Measurements from ENCODE around the gene PSMD9.
"Not testable (repeated sequence)": the region's sequence is repeated elsewhere in the genome, so short reads cannot be mapped to it uniquely, and the experiment has no call there.

Gene PSMD9, protein sequence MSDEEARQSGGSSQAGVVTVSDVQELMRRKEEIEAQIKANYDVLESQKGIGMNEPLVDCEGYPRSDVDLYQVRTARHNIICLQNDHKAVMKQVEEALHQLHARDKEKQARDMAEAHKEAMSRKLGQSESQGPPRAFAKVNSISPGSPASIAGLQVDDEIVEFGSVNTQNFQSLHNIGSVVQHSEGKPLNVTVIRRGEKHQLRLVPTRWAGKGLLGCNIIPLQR

GRCh38 chr12:121888478-121889273 is at the start of gene PSMD9:
PSMD9 (plus strand) TSS chr12:121888790; CDS start chr12:121888857, 67 bp downstream.
- DNase-seq = peak; percentile 90

GRCh38 chr12:121839106-121839992 is 49.2 kb upstream of the PSMD9 start:
- peak; percentile 91 for DNase-seq

DNA sequence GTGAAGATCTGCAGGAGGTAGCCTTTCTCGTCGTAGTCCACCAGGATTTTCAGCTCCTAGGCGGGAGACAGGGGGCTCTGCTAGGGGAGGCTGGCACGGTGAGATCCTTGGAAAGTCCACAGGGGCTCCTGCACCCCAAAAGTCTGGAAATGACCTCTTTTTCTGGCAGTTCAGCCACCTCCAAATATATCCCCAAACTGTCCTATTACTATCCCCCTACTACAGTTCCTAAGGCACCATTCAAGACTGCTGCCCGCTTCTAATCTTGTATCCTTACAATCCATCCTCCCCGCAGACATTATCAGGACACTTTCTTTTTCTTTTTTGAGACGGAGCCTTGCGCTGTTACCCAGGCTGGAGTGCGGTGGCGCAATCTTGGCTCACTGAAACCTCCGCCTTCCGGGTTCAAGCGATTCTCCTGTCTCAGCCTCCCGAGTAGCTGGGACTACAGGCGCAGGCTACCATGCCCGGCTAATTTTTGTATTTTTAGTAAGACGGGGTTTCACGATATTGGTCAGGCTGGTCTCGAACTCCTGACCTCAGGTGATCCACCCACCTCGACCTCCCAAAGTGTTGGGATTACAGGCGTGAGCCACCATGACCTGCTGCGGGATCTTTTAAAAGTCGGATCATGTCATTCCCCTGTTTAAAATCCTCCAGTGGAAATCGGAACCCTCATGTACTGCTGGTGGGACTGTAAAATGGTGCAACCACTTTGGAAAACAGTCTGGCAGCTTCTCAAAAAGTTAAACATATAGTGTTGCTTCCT is 48.4 kb upstream of the PSMD9 start:
- DNase-seq = no peak

DNA sequence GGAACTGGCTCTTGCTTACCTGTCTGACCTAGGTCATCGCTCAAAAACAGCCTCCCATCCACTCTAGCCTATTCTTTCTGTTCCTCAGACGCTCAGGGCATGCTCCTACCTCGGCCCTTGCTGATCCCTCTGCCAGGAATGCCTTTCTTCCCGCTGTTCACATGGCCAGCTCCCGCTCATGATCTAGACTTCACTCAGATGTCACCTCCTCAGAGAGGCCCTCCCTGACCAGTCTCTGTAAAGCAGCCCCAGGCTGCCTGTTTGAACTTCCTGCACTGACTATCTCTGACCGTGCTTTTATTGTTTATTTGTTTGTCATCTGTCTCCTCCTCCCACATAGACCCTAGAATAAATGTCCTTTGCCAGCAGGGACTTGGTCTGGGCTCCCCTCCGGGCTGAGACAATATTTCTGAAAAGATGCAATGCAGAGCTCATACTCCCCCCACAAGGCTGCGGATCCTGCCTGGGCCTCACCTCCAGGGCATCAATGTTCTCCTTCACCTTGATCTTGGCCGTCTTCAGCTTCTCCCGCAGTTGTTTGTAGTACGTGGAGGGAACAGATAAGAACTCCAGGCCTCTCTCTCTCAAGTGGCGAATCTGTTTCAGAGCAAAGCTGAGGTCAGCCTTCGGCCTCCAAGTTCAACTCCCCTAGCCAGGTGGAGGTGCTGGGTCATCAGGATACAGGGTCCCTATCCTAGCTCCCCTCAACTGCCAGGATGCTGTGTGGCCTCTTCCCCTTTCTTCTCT is 45.2 kb upstream of the PSMD9 start:
- DNase-seq = no peak

DNA sequence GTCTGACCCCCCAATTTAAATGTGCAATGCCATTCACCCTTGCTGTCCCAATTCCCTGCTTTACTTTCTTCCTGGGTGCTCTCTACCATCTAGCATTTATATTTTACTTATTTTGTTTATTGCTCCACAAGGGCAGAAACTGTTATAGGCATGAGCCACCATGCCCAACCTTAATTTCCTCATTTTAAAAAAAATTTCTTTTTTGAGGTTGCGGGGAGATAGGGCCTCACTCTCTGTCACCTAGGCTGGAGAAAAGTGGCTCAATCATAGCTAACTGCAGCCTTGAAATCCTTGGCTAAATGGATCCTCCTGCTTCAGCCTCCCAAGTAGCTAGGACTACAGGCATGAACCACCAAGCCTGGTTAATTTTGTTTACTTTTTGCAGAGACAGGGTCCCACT is 42.9 kb upstream of the PSMD9 start:
- no peak for DNase-seq

- no peak for DNase-seq
Observed at GRCh38 chr12:121849211-121849610, 39.4 kb upstream of the PSMD9 start.

- no peak for DNase-seq
Observed at GRCh38 chr12:121849665-121850064, 38.9 kb upstream of the PSMD9 start.

DNA sequence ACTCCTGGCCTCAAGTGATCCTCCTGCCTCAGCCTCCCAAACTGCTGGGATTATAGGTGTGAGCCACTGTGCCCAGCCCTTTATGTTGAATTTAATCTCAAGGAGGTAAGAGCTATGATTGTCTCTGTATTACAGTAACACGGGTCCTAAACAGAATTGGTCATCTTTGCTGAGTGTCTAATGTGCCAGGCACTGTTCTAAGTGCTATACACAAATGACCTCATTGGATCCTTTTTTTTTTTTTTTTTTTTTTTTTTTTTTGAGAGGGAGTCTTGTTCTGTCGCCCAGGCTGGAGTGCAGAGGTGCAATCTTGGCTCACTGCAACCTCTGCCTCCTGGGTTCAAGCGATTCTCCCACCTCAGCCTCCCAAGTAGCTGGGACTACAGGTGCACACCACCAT is 36.2 kb upstream of the PSMD9 start:
- not testable (repeated sequence) for DNase-seq

DNA sequence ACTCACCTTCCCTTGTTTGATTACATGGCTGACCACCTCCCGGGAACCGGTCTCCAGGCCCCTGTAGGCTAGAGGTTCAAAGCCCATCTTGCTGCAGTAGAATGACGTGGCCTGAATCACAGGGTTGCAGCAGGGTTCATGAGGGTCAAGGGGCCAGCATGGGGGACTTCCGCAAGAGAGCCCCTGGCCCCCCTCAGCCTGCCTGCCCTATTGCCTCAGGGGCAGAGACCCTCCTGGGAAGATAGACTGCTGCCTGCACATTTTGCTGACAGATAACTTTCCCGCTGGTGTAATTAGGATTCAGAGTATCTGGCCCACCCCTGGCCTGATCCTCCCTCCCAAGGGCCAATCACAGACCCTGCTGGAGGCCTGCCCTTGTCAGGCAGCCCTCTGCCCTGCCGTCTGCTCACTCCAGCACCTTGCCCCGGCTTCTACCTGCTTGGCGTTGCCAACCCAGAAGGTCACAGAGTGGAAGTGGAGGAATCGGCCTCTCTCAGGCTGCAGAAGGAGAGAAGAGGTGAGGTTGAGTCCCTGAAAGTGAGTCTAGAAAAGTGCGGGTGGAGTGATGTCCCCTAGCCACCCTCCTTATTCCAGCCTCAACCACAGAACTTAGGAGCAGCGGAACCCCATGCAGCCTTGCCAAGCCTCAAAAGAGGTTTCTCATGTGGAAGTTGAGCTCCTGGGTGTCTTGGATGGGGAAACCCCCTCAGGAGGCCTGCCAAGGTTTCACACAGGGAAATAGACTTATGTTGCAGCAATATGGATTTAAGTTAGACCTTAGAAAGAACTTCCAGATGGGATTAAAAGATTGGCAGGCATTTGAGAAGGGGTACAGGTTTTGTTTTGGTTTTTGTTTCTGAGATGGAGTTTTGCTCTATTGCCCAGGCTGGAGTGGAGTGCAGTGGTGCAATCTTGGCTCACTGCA is 31.0 kb upstream of the PSMD9 start:
- DNase-seq = no peak

DNA sequence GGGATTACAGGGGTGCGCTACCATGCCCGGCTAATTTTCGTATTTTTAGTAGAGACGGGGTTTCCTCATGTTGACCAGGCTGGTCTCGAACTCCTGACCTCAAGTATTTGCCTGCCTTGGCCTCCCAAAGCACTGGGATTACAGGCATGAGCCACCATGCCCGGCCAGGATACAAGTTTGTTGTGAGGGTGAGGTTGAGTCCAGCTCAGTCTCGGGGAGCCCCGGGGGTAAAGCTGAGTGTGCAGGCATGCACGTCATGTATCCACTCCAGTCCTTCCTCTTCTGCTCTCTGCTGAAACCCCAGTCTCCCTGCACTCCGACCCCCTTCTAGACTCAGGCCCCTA is 30.3 kb upstream of the PSMD9 start:
- DNase-seq = no peak

DNA sequence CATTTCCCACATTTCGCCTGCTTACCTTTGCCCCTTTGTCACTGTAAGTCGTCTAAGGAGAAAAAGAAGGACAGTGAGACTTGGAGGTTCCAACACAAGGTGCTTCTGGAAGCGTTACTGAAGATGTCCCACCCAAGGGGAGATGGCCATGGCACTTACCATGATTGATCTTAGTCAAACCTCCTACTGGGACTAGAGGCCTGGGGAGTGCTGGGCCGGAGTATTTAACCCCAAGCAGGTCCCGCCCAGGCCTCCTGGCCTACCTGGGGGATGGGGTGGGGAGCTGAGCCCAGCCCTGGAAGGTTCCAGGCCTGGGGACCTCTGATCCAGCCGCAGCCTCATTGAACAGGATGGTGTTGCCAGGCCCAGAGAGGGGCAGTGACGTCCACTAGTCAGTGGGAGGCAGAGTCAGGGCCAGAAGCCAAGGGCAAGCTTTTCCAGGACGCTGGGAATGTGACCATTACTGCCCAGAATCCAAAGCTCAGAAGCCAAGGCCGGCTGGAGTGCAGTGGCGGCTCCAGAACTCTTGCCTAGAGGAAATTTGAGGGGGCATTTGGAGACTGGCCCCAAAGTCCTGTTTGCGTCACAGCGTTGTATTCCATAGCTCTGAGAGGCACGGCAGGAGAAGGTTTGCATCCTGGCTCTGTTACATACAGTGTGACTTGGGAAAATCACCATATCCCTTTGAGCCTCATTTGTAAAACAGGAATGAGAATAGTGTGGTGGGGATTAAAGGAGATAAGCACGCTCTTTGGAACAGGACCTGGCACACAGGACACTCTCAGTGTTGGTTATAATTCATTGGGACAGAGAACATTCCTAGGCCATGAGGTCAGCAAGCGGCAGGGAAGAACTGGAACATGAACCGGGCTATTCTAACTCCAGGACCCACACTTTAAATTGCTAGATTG is 29.7 kb upstream of the PSMD9 start, which contains the start of gene HPD:
Gene HPD (minus strand): TSS at position 198 of the 911 bp plus-strand sequence. CDS start 36 bp downstream, at position 162.
- no peak for DNase-seq

DNA sequence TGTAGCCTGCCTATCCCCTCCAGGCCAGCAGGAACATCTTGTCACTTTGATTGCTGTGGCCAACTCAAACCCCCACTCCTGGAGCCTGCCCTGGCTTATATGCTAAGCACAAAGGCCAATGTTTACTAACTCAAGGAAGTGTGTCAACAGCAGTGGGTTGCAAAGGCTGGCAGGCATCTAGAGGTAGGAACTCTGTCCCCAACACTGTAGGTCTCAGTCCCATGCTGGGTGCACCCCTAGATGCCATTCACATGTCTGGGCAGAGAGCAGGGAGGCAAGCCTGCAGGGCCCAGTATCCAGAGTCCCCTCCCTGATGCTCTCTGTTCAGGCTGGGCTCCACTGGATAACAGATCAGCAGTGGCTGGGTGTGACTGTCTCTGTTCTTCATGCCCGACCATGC is 28.3 kb upstream of the PSMD9 start:
- DNase-seq = no peak

GRCh38 chr12:121860699-121861098 is 27.9 kb upstream of the PSMD9 start:
- DNase-seq = not testable (repeated sequence)

DNA sequence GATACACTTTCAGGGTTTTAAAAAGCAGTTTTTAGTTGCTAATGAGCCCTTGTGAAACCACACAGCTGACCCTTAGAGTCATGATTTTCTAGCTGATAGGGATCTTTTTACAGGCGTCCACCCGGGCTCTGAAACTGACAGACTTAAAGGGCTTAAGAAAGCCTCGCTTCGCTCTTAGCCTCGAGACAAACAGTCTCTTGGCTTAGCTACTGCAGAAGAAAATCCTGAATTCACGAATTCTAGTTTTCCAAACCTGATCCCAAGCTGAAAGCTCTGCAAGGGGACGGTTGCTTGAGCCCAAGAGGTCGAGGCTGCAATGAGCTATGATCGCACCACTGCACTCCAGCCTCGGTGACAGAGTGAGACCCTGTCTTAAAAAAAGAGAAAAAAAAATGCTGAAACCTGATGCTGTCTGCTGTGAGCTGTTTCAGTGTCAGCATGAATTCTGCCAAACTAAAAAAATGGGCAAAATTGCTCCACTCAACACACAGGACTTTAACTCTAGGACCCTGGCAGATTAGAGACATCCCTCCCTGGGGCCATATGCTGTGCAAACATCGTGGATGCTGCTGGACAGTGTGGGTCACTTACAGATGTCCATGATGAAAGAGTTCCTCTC is 26.8 kb upstream of the PSMD9 start:
- no peak for DNase-seq

- DNase-seq = no peak
Observed at GRCh38 chr12:121866331-121866730, 22.3 kb upstream of the PSMD9 start.

DNA sequence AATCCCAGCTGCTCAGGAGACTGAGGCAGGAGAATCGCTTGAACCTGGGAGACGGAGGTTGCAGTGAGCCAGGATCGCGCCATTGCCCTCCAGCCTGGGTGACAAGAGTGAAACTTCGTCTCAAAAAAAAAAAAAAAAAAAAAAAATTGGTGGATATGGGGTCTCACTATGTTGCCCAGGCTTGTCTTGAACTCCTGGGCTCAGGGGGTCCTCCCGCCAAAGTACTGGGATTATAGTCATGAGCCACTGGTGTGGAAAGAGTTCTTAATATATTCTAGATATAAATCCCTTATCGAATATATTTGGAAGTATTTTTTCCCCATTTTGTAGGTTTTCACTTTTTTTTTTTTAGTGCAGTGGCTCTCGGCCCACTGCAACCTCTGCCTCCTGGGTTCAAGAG is 19.4 kb upstream of the PSMD9 start:
- not testable (repeated sequence) for DNase-seq

DNA sequence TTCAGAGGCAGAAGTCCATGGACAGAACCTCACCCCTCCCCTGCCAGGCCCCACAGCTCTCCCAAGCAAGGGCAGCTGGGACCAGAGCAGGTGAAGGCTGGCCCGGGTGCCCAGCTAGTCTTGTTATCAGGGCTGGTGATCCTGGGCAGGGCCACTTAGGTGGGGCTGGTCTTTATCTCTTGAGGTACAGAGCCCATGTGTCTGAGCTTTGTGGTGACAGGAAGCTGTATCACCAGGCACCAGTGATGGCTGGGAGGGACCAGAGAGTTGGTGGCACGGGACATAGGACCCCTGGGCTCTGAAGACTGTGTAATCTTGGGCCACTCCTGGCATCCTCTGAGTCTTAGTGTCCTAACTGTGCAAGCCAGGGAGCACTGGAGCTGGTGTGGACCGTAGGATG is 17.1 kb upstream of the PSMD9 start:
- no peak for DNase-seq

GRCh38 chr12:121872546-121873215 is 15.9 kb upstream of the PSMD9 start:
- DNase-seq = no peak

- DNase-seq = no peak
Observed at GRCh38 chr12:121873216-121873569, 15.4 kb upstream of the PSMD9 start.

Data from NCI-H187 treated with DMSO at 0.1 percent for 48 hours (cell line).